ENCODE measurements around the gene SLC9A9. TPM values are rescaled to one million over a fixed set of nuclear protein-coding genes. Genes with fewer than 3 reads are reported as not detected.

Gene SLC9A9
- total RNA-seq, 1 donor from 2014 or later, result 2.3 TPM

- no peak for DNase-seq (ENCODE audit: low read depth, low spot score)
Observed at GRCh38 chr3:143361589-143361988, 486.7 kb downstream of the SLC9A9 start.

GRCh38 chr3:143360244-143360643, 488.0 kb downstream of the SLC9A9 start:
- no peak for DNase-seq (ENCODE audit: low read depth, low spot score)

- DNase-seq (ENCODE audit: low read depth, low spot score), result no peak
Observed at GRCh38 chr3:143358793-143359491, 489.3 kb downstream of the SLC9A9 start.

GRCh38 chr3:143358155-143358792, 490.0 kb downstream of the SLC9A9 start:
- peak; percentile 62 for DNase-seq (ENCODE audit: low read depth, low spot score)

GRCh38 chr3:143357700-143358099, 490.6 kb downstream of the SLC9A9 start:
- DNase-seq (ENCODE audit: low read depth, low spot score), result no peak

DNA sequence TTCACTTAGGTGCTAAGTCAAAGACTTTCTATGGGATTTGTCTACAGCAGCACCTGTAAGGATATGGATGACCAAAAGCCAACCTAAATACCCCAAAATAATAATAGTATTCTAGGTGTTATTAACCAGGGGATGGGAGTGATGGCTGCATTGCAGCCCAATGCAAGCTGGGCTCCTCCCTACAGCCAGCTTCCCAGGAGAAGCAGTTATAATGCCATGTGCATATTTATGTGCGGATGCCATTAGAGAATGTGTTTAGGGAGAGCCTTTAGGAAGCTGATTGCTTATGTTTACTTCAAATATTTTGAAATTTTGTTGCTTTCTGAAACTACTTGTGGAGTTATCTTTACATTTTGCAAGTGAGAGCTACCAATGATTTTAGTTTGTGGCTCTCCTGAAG, 491.4 kb downstream of the SLC9A9 start:
- no peak for DNase-seq (ENCODE audit: low read depth, low spot score)

DNA sequence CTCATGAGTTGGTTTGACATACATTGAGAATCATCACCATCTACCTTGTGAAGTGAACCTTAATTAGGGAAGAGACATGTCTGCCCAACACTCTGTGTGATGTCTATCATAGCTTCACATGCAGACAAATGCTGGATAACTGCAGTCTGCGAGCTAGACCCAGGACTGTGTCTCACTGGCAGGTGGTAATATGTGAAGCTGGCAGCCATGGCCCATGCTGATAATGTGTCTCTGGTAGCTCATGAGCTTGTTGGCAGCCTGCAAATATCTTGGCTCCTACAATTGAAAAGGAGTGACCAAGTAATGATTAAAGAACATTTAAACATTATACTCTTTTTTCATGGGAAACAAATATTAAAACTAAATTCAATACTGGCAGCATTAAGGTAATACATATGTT, 493.9 kb downstream of the SLC9A9 start:
- no peak for DNase-seq (ENCODE audit: low read depth, low spot score)

- DNase-seq (ENCODE audit: low read depth, low spot score), result no peak
Observed at GRCh38 chr3:143352850-143353550, 495.3 kb downstream of the SLC9A9 start.

DNA sequence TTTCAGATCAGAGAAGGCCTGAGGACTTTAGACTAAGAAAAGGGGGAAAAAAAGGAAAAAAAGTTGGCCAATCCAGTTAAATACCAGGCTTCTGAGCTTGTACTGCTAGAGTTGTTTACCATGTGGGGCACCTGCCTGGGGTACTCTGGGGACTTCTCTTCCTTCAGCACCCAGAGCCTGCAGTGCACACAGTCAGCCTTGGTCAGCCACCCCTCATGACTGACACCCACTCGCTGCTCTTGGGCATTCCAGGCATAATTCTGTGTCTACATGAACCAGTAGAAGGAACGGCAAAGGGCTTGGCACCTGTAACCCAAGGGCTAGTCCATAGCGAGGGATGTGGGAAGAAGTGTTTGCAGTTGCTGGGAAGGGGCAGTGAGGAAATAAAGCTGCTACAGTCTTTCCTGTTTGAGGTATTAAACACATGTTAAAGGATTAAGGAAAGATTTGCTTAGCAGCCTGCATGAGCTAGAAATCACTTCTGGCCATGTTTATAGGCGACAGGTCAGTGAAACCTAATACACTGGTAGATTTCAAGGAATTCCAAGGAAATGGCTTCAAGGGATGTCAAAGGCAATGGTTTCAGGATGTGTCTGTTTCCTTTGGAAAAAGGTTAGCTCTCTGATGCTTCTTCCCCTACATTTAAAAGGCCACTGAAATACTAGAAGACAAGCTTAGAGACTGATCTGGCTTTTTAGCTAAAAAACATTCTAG, 496.2 kb downstream of the SLC9A9 start:
- DNase-seq (ENCODE audit: low read depth, low spot score), result peak; percentile 69

DNA sequence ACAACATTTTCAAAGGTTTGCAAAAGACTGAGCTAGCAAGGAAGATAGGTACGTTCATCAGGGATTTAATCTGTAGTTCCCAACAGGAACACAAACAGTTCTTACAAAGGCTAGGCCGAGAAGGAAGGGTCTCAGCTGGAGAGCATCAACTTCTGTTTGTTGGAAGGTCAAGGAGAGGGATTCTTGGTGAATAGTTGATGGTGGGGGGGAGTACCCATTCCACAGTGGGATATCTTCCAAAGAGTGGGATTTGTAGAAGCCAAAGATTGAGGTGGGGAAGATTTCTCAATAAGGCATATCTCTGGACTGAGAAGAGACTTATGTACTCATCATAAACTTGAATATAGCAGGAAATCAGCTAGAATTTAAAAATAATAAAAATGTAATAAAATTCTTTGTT, 496.9 kb downstream of the SLC9A9 start:
- DNase-seq (ENCODE audit: low read depth, low spot score), result no peak

GRCh38 chr3:143349455-143349854, 498.8 kb downstream of the SLC9A9 start:
- DNase-seq (ENCODE audit: low read depth, low spot score), result no peak

DNA sequence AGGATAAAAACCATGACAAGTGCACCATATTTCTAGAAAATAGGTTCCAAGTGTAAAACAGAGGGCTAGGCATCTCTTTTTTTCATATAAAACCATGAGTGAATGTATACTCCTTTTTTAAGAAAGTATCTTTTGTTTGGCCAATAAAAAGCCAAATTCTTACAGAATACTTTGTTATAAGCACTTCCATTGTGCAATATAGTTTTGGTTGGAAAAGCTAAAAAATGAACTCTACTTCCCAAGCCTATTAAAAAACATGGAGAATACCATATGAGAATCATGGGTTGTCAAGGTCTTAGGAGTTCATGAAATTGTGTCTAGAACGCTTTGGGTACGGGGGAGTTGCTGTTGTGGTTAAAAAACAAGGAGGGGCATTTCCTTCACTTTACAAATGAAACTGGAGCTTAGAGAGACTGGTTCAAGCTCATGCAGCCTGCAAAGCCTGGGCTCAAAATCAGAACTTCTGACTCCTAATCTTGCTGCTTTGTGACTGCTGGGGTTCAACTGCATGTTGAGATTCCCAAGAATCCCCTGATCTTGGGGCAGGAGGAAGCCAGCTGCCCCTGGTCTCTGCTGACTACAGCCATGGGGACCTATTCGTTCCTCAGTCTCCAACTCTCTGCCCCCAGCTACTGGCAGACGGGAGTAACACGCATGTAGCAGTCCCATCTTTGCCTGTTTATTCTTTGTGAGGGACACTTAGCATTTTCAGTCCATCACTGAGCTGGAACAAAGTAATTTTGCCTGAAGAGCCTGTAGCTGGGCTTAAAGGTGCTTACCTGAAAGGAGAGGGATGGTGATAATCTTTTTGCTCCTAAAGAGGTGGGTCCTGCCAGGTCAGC, 499.6 kb downstream of the SLC9A9 start:
- no peak for DNase-seq (ENCODE audit: low read depth, low spot score)

DNA sequence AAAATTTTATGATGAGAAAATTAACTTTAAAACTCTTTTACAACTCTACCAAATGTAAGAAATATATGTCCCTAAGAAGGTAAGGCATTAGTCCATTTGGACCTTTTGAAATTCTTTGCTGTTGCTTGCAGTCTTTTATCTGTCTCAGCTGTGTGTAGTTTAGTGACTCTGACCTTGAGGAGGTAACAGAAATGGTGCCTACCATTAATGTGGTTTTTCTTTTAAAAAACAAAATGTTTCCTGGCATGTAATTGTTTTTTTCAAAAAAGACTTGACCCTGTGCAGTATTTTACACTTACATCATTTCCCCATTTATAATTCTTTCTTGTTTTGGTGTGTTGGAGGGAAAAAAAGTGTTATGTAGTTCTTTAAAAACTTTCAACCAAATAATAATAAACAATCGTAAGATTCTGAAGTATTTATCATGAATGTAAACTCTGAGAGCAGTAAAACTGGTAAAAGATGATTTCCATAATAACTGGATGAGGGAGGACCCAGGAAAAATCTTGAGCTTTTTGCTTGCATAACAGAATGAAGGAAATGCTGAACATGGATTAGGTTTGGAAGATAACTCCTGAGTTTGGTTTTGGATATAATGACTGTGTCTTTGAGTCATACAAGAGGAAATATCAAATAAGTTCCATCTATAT, 503.6 kb downstream of the SLC9A9 start:
- no peak for DNase-seq (ENCODE audit: low read depth, low spot score)

DNA sequence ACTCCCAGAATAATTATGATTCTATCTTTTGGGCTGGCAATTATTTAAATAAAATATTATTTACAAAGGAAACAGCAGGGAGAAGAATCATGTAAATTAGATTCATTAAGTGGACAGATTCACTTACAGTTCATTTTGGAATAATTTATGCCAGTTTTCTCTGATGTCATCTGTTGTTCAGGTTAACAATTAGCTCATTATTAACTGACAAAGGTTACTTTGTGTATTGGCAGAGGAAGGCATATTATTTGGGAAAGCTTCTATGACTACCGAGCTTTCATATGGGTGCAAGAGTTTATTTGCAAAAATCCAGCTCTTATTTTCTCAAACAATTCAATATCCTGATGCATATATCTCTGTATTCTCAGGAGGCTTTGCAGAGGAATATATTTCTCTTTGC, 504.3 kb downstream of the SLC9A9 start:
- DNase-seq (ENCODE audit: low read depth, low spot score), result no peak

DNA sequence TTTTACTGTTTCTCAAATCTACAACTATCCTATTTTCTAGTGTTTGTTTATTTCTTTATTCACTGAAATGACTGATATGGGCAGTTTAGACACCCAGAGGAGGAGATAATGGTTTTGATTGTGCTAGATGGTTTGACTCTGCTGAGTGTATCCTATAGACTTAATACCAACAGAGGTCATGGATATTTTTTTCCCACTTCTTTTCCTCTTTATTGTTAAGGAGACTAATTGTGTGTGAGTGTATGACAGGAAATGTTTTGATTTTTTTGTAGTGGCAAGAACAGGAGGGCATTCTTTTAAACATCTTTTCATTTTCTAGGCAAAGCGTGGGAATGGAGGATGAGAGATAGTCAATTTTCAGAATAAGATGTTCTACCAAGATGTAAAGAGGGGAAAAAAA, 505.2 kb downstream of the SLC9A9 start:
- no peak for DNase-seq (ENCODE audit: low read depth, low spot score)

DNA sequence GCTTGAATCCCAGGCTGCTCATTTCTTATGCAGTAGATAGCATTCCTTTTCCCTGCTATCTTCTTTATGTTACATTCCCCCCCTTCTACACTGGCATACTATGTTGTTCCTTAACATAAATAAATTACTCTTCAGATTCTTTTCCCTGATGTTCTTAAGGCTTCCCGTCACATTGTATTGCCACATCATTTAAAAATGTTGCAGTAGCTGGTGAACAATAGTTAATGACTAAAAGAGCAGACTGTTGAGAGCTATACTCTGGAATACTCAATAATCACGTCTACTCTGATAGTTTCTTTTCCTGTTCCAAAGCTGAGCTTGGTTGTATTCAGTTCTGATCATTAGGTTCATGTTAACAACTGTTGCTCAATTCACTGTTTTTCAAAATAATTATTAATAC, 508.8 kb downstream of the SLC9A9 start:
- DNase-seq (ENCODE audit: low read depth, low spot score), result no peak

DNA sequence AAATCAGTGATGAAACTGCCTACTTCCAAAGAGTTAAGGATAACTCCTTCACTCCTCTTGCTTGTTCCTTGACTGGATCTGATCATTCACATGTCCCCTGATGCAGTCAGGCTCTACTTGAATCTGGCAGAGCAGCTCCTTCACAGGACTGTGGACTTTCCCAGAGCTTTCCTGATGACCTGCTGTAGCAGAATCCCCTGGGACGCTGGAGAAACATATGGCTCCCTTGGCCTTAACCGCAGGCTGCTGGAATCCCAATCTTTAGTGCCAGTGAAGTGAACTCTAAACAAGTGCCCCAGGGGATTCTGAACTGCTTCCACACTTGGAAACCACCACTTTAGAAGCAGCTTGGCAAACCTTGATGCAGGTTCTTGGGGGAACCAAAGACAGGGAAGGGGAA, 510.9 kb downstream of the SLC9A9 start:
- no peak for DNase-seq (ENCODE audit: low read depth, low spot score)

DNA sequence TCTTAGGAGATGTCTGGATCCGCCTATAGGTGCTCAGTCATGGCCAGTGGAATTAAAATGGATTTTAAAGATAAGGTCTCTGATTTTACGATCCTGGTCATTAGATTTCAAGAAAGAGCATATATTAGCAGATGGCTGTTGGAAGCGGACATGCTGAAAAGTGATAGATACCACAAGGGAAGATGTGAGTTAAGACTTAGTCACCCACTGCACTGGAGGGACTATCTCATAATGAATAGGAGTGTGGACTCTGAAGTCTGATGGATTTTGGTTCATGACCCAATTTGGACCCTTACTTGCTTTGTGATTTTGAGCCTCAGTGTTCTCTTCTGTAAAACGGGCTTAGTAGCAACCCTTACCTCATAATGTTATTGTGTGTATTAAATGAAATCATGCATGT, 514.0 kb downstream of the SLC9A9 start:
- no peak for DNase-seq (ENCODE audit: low read depth, low spot score)

GRCh38 chr3:143333367-143333766, 514.9 kb downstream of the SLC9A9 start:
- DNase-seq (ENCODE audit: low read depth, low spot score), result no peak

- no peak for DNase-seq (ENCODE audit: low read depth, low spot score)
Observed at GRCh38 chr3:143332026-143332425, 516.2 kb downstream of the SLC9A9 start.

DNA sequence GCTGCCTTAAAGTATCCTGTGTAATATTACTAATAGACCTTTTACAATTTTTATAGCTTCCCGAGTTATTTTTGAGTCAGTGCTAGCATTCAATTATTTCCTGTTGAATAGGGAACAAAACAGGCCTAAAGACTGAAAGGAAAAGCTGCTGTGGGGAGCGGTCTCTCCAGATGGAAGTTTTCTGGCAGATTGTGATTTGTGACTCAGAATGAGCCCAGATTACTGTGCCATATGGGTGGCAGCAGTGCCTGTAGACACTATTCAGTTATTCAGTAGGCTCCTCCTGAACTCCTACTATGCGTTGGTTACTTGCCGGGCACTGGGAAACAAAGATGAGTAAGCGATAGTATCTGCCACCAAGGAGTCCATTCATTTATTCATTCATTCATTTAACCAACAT, 516.9 kb downstream of the SLC9A9 start:
- peak; percentile 61 for DNase-seq (ENCODE audit: low read depth, low spot score)

Measured in pulmonary artery endothelial cell (primary cell).